DMS153 treated with DMSO at 0.1 percent for 48 hours (cell line): ENCODE data around the gene ANKRD1.

Source experiments
- DNase-seq: peaks from one replicate; lab custom pipeline; 2025; ENCODE audit not compliant: unreplicated experiment; lab: John Stamatoyannopoulos, UW

Gene ANKRD1

GRCh38 chr10:90862908-90863514 lies 57.9 kb downstream of the ANKRD1 start:
- no peak for DNase-seq
